Endothelial cell (in vitro differentiated cells): Measurements from ENCODE around the gene FAIM. TPM values are rescaled to one million over a fixed set of nuclear protein-coding genes. Genes with fewer than 3 reads are reported as not detected.

ENCODE experiments used
- DNase-seq: peaks from one replicate; pipeline ENCODE4 v3.0.0; 2021; ENCODE audit warnings: low spot score
- H3K27ac Mint-ChIP-seq: one replicate; pipeline ENCODE4 v1.8.0; 2021; ENCODE audit warnings: mixed read lengths, inconsistent platforms; ENCODE audit not compliant: unreplicated experiment
- H3K27me3 Mint-ChIP-seq: one replicate; pipeline ENCODE4 v1.8.0; 2021; ENCODE audit warnings: mild to moderate bottlenecking, moderate library complexity, mixed read lengths, inconsistent platforms; ENCODE audit not compliant: unreplicated experiment
- H3K36me3 Mint-ChIP-seq: one replicate; pipeline ENCODE4 v1.8.0; 2021; ENCODE audit warnings: mild to moderate bottlenecking, low read depth, mixed read lengths, inconsistent platforms; ENCODE audit not compliant: unreplicated experiment
- H3K4me1 Mint-ChIP-seq: one replicate; pipeline ENCODE4 v1.8.0; 2021; ENCODE audit warnings: mild to moderate bottlenecking, mixed read lengths, inconsistent platforms; ENCODE audit not compliant: unreplicated experiment
- H3K4me3 Mint-ChIP-seq: one replicate; pipeline ENCODE4 v1.8.0; 2021; ENCODE audit warnings: mild to moderate bottlenecking, mixed read lengths, inconsistent platforms; ENCODE audit not compliant: unreplicated experiment
- H3K9me3 Mint-ChIP-seq: one replicate; pipeline ENCODE4 v1.8.0; 2021; ENCODE audit warnings: mixed read lengths, inconsistent platforms; ENCODE audit not compliant: unreplicated experiment
- total RNA-seq: library from RNA; stranded (reverse); fragmentation: NEBNext Ultra II Directional; extraction: Animal tissue kit (Norgen Biotek cat#: 25700); gene quantifications from one replicate; pipeline ENCODE4 v1.2.1, GENCODE V29; 2021; ENCODE audit not compliant: unreplicated experiment
- TF ChIP-seq, protein P1 (sequence below): fragments of 200-600 bp; sonication (generic); IDR thresholded peaks from one replicate; pipeline ENCODE4 v1.5.0; 2021; ENCODE audit warnings: antibody characterized with exemption; ENCODE audit not compliant: unreplicated experiment

FAIM gene
- total RNA-seq, 1 donor from 2014 or later = 5.5 TPM

DNA sequence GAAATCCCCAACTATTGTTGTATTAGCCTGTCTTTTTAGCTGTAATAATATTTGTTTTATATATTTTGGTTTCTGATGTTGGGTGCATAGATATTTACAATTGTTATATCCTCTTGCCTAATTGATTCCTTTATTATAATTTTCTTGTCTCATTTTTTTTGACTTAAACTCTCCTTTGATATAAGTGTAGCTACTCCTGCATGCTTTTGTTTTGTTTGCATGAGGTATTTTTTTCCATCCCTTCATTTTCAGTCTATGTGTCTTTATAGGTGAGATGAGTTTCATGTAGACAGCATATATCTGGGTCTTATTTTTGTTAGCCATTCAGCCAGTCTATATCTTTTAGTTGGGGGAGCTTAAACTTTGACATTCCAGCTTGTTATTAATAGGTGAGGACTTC is 37.4 kb downstream of the FAIM start:
- no peak for DNase-seq
- no peak overlapping the region for H3K27ac Mint-ChIP-seq
- H3K36me3 Mint-ChIP-seq = peaks cover 61% of the 10 kb centered on the region
- peaks cover 28% of the 10 kb centered on the region for H3K9me3 Mint-ChIP-seq
- H3K4me1 Mint-ChIP-seq = no peaks in the 10 kb centered on the region
- TF ChIP-seq, protein P1, sequence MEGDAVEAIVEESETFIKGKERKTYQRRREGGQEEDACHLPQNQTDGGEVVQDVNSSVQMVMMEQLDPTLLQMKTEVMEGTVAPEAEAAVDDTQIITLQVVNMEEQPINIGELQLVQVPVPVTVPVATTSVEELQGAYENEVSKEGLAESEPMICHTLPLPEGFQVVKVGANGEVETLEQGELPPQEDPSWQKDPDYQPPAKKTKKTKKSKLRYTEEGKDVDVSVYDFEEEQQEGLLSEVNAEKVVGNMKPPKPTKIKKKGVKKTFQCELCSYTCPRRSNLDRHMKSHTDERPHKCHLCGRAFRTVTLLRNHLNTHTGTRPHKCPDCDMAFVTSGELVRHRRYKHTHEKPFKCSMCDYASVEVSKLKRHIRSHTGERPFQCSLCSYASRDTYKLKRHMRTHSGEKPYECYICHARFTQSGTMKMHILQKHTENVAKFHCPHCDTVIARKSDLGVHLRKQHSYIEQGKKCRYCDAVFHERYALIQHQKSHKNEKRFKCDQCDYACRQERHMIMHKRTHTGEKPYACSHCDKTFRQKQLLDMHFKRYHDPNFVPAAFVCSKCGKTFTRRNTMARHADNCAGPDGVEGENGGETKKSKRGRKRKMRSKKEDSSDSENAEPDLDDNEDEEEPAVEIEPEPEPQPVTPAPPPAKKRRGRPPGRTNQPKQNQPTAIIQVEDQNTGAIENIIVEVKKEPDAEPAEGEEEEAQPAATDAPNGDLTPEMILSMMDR = no peak
- peaks cover 6% of the 10 kb centered on the region for H3K27me3 Mint-ChIP-seq
- no peak overlapping the region for H3K4me3 Mint-ChIP-seq

DNA sequence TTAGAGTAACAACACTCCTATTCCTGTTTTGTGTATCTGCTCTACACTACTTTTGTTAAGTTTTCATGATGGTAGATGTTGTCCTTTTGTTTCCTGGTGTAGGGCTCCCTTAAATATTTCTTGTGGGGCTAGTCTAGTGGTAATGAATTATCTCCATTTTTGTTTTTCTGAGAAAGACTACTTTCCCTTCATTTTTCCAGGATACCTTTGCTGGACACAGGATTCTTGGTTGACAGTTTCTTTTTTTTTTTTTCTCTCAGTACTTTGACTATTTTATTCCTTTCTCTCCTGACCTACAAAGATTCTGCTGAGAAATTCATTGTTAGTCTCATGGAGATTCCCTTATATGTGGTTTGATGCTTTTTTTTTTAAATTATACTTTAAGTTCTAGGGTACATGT is 37.9 kb downstream of the FAIM start:
- H3K4me3 Mint-ChIP-seq = no peak overlapping the region
- TF ChIP-seq, protein P1 = no peak
- no peaks in the 10 kb centered on the region for H3K4me1 Mint-ChIP-seq
- peaks cover 64% of the 10 kb centered on the region for H3K36me3 Mint-ChIP-seq
- H3K27ac Mint-ChIP-seq = no peak overlapping the region
- H3K27me3 Mint-ChIP-seq = peaks cover 6% of the 10 kb centered on the region
- DNase-seq = no peak
- peaks cover 28% of the 10 kb centered on the region for H3K9me3 Mint-ChIP-seq

DNA sequence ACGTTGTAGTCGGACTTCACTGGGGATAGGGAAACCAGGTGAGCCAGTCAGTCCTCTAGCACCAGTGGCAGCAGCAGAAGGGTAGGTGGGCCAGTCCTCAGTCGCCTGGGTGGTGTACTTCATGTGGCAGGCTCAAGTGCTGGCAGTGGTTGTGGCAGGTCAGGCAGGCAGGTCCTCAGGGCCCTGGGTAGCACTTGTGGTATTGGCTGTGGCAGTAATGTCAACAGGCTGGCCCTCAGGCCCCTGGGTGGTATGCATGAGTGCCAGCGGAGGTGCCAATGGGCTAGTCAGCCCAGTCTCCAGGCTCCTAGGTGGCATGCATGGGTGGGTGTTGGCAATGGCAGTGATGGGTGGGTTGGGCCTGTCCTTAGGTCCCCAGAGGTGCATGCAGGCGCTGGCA is 40.6 kb downstream of the FAIM start:
- TF ChIP-seq, protein P1 = no peak
- no peak for DNase-seq
- Mint-ChIP-seq H3K27ac (peak overlapping the region; percentile 25), H3K36me3 (peaks cover 63% of the 10 kb centered on the region), H3K4me3 (peak overlapping the region; percentile 78), H3K9me3 (peaks cover 24% of the 10 kb centered on the region), H3K4me1 (no peaks in the 10 kb centered on the region), H3K27me3 (peaks cover 5% of the 10 kb centered on the region)

DNA sequence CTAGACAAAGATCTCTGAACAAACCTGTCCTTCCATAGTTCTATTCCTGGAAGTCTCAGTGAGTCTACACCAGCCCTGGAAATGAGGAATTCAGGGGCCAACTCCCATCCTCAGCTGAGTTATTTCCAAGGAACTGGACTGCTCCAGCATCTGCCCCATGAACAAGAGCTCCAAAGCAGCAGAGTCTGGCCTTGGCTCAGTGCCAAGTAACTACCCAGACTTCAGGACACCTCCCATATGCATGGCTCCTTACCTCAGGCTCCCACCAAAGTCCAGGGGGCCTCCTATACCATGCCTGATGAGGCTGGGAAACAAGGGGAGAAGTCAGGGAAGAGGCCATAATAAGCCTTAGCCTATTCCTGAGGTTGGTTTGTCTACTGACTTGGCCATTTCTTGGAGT is 45.0 kb downstream of the FAIM start:
- TF ChIP-seq, protein P1 = no peak
- no peak for DNase-seq
- Mint-ChIP-seq H3K9me3 (peaks cover 4% of the 10 kb centered on the region), H3K27ac (no peak overlapping the region), H3K4me3 (no peak overlapping the region), H3K36me3 (peaks cover 49% of the 10 kb centered on the region), H3K27me3 (peaks cover 5% of the 10 kb centered on the region), H3K4me1 (peaks cover 4% of the 10 kb centered on the region)

DNA sequence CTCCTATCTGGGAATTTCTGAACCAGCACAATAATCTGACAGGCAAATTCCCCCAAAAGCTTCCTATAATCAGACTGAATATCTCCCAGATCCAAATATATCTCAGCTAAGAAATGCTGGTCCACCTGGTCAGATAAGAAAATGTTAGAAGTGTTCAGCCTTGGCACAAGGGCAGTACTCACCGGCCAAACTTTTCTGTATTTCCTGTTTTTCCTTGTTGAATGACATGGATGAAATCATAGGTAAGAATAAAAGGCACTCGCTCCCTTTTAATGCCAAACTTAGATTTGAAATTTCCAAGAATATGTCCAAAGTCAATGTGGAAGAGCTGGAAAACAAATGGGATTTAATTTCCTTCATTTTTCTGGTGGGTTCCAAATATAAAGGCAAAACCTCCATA is 48.9 kb downstream of the FAIM start:
- H3K4me3 Mint-ChIP-seq = no peak overlapping the region
- no peak for DNase-seq
- peaks cover 4% of the 10 kb centered on the region for H3K4me1 Mint-ChIP-seq
- no peak overlapping the region for H3K27ac Mint-ChIP-seq
- peaks cover 34% of the 10 kb centered on the region for H3K36me3 Mint-ChIP-seq
- H3K9me3 Mint-ChIP-seq = no peaks in the 10 kb centered on the region
- no peaks in the 10 kb centered on the region for H3K27me3 Mint-ChIP-seq
- TF ChIP-seq, protein P1 = no peak
